ENCODE results near the gene CDH4.

Gene CDH4

DNA sequence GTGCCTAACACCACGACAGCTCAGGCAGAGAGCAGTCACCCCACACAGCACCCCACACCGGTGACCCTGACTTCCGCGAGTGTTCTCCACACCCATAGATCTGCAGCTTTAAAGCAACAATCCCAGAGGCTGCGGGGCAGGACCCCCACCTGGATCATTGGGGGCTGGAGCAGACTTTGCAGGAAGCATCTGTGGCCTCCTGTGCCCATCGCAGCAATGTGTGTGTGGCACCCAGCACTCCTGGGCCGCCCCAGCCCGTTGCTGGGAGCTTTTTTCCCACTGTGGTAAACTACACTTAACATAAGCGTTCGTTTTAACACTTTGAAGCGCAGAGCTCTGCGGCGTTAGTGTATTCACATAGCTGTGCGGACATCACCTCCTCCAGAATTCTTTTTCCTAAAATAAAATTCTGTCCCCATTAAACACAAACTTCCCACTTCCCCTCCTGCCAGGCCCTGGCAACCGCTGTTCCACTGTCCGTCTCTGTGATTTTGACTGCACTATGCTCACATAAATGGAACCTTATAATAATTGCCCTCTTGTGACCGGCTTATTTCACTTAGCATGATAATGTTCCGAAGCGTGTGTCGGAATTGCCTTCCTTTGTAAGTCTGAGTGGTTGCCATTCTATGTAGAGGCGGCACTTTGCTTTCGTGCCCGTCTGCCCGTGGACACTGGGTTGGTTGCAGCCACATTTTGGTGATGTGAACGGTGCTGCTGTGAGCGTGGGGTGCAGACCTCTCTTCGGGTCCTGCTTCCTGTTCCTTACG lies 382.5 kb downstream of the CDH4 start:
- H3K4me3 ChIP-seq (ENCODE audit: low read depth, low read length), result no peak overlapping the region
- DNase-seq (ENCODE audit: low read depth), result no peak
- no peak for TF ChIP-seq CTCF (IDR thresholded peaks at IDR 0.05; ENCODE audit: control insufficient read depth, extremely low read depth, insufficient read depth)

DNA sequence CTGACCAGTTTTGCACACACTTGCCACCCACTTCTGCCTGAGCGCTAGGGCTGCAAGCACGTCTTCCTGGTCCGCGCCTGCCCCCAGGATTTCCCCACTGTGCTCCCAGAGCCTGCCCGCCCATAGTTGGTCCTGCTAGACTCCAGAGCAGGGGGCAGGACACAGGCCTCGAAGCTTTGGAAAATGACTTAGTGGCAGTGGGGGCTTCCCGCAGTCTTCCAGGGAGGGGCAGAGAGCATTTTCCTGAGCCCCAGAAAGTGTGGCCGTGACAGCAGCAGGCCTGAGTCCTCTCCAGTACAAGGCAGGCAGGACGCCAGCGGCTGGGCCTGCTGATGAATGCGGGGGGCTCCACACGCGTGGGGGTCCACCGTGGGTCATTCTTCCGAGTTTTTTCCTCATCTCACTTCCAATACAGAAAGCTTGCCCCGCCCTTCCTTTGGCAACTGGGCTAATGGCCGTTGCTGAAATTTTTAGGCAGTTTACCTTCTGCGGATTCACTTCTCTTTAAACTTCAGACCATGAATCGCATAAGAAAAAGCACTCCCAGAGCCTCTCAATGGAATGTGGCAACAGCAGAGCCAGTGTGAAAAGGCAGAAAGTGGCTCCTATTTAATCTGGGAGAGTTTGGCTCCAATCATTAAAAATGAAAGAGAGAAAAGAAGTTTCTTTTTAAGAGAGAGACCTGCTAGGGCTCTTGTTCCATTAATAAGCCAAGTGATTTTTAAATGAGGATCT lies 383.8 kb downstream of the CDH4 start:
- no peak for TF ChIP-seq CTCF (IDR thresholded peaks at IDR 0.05; ENCODE audit: control insufficient read depth, extremely low read depth, insufficient read depth)
- no peak overlapping the region for H3K4me3 ChIP-seq (ENCODE audit: low read depth, low read length)

GRCh38 chr20:61636531-61637116 lies 384.6 kb downstream of the CDH4 start:
- no peak overlapping the region for H3K4me3 ChIP-seq (ENCODE audit: low read depth, low read length)
- no peak for DNase-seq (ENCODE audit: low read depth)
- no peak for TF ChIP-seq CTCF (IDR thresholded peaks at IDR 0.05; ENCODE audit: control insufficient read depth, extremely low read depth, insufficient read depth)

More for the DNA sequence above, 383.8 kb downstream of the CDH4 start:
- DNase-seq (ENCODE audit: low read depth), result no peak

DNA sequence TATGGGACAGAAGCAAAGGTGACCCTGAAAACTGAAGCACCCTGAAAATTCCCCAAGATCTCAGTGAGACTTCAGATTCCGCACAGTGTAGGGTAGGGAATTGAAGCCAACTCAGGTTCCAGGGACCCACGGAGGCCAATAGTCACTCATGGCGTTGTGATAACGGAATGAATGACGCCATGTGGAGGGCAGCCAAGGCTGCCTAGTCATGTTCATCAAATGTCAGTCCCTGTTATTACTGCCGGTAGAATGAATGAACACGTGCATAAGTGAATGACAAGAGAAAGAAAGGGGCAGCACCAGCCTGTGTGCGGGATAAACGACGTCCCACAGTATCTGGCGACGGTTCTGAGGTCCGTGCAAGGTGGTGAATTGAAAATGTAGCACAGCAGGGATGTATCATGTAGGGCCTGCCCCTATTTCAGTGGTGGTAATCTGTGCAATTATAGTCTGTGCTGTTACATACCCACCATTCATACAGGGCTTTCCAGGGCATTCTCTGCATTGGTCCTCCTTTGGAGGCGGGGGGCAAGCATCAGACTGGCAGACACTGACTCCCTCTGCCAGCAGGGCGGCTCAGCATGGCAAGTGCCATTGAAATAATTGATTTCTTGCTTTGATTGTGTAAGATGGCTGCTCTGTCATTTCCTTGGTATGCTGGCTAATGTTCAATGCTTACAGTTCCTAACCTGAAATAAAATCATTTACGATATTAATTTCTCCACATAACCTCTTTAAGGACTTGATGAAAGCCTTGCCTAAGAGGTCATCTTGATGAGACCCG lies 386.9 kb downstream of the CDH4 start:
- no peak for DNase-seq (ENCODE audit: low read depth)
- no peak for TF ChIP-seq CTCF (IDR thresholded peaks at IDR 0.05; ENCODE audit: control insufficient read depth, extremely low read depth, insufficient read depth)
- H3K4me3 ChIP-seq (ENCODE audit: low read depth, low read length), result no peak overlapping the region

- no peak overlapping the region for H3K4me3 ChIP-seq (ENCODE audit: low read depth, low read length)
- TF ChIP-seq CTCF (IDR thresholded peaks at IDR 0.05; ENCODE audit: control insufficient read depth, extremely low read depth, insufficient read depth), result no peak
- DNase-seq (ENCODE audit: low read depth), result no peak
Measured at GRCh38 chr20:61640131-61640870, 388.2 kb downstream of the CDH4 start.

GRCh38 chr20:61640871-61641245 lies 388.8 kb downstream of the CDH4 start:
- DNase-seq (ENCODE audit: low read depth), result no peak
- TF ChIP-seq CTCF (IDR thresholded peaks at IDR 0.05; ENCODE audit: control insufficient read depth, extremely low read depth, insufficient read depth), result no peak
- H3K4me3 ChIP-seq (ENCODE audit: low read depth, low read length), result no peak overlapping the region

Data from LNCaP clone FGC (cell line).